Spleen (tissue), 11 donors: ENCODE data around the gene MSI2. TPM values are rescaled to one million over a fixed set of nuclear protein-coding genes. Genes with fewer than 3 reads are reported as not detected.

ENCODE experiments used
- DNase-seq: peaks from one replicate; pipeline ENCODE4 v3.0.0-alpha.2; 2020
- H3K27ac ChIP-seq, 8 donors: fragments of 200-600 bp; sonication (generic) in 7 of 8; 1 replicate in 4 of 8; 2 replicates in 4 of 8; pipeline versions ENCODE4 v1.5.0 to v1.8.0; 2016 to 2021; ENCODE audit warnings: inconsistent platforms in 4 of 8, mild to moderate bottlenecking in 4 of 8, moderate library complexity in 1 of 8
- H3K27me3 ChIP-seq, 7 donors: fragments of 200-600 bp; sonication (generic) in 6 of 7; replicated peaks in 1 of 7; 1 replicate in 4 of 7; 2 replicates in 3 of 7; pipeline versions ENCODE4 v1.5.0 to v1.8.0; 2016 to 2021; ENCODE audit warnings: inconsistent platforms in 3 of 7, mild to moderate bottlenecking in 1 of 7
- H3K36me3 ChIP-seq, 6 donors: fragments of 200-600 bp; sonication (generic) in 5 of 6; 1 replicate in 4 of 6; 2 replicates in 2 of 6; pipeline versions ENCODE4 v1.5.0 to v1.8.0; 2016 to 2021; ENCODE audit warnings: inconsistent platforms in 2 of 6
- H3K4me1 ChIP-seq, 6 donors: fragments of 200-600 bp; sonication (generic) in 5 of 6; 1 replicate in 3 of 6; 2 replicates in 3 of 6; pipeline versions ENCODE4 v1.5.0 to v1.8.0; 2016 to 2021; ENCODE audit warnings: inconsistent platforms in 3 of 6
- H3K4me3 ChIP-seq, 8 donors: fragments of 200-600 bp; sonication (generic) in 7 of 8; 1 replicate in 4 of 8; 2 replicates in 4 of 8; pipeline versions ENCODE4 v1.5.0 to v1.8.0; 2016 to 2021; ENCODE audit warnings: inconsistent platforms in 4 of 8, mild to moderate bottlenecking in 4 of 8, moderate library complexity in 2 of 8
- H3K9me3 ChIP-seq, 8 donors: fragments of 200-600 bp; sonication (generic) in 7 of 8; 1 replicate in 4 of 8; 2 replicates in 4 of 8; pipeline versions ENCODE4 v1.5.0 to v1.8.0; 2016 to 2021; ENCODE audit warnings: inconsistent platforms in 4 of 8
- POLR2A ChIP-seq, 3 donors: fragments of 450-650 bp; IDR thresholded peaks; one replicate each; pipeline ENCODE4 v1.5.1; 2017; ENCODE audit warnings: antibody characterized with exemption in 3 of 3, mild to moderate bottlenecking in 1 of 3
- POLR2AphosphoS5 ChIP-seq, 3 donors: sonication (generic); formaldehyde crosslinking; IDR thresholded peaks; one replicate each; pipeline ENCODE4 v1.5.1; 2017; ENCODE audit warnings: antibody characterized with exemption in 3 of 3
- WGBS, 5 donors: extraction: QIAGEN DNeasy Blood & Tissue Kit in 3 of 5; methylation state at CpG; one replicate each; pipeline versions ENCODE4 v1.1.5 to v1.1.7; 2013 to 2018; 5-methylcytosine and 5-hydroxymethylcytosine counted together
- intact Hi-C: fragments of 100-400 bp; cut with DNase I; formaldehyde crosslinking; loops from one replicate; pipeline ENCODE4 v1.15.0; 2023; ENCODE audit warnings: low total_unique reads
- polyA plus RNA-seq, 3 donors: library from polyadenylated mRNA; stranded (reverse); fragments of 200-250 nt; gene quantifications; one replicate each; pipeline ENCODE4 v1.2.1, GENCODE V29; 2013
- total RNA-seq, 7 donors: library from RNA; depleted of rRNA in 3 of 7; stranded (reverse); fragments of >200 nt in 3 of 7; fragmentation: NEBNext Ultra II Directional in 4 of 7; extraction: Animal tissue kit (Norgen Biotek cat#: 25700) in 4 of 7; gene quantifications; one replicate each; pipeline versions ENCODE4 v1.1.0 to v1.2.1, GENCODE V29; 2016 to 2021
- TF ChIP-seq, protein P1 (sequence below), 11 experiments: fragments of 200-600 bp in 7 of 11; fragments of 450-650 bp in 4 of 11; sonication (generic) in 4 of 11; IDR thresholded peaks in 8 of 11; conservative IDR thresholded peaks in 3 of 11; 1 replicate in 7 of 11; 2 replicates in 4 of 11; pipeline versions ENCODE4 v1.4.0 to v1.8.0; 2016 to 2021; ENCODE audit warnings: antibody characterized with exemption in 11 of 11, inconsistent platforms in 4 of 11, mild to moderate bottlenecking in 1 of 11
- donor health status: healthy with polysubstance abuse.
- donor health status: DM: no; HTN: no; CAD: no; lungs with moderate emphysema.
- donor health status: DM: no; HTN: no; CAD: no.
- donor health status: Bipolar disorder and iron deficiency.
- donor health status: healthy.
- donor health status: DM: no; HTN: no; CAD: no.
- donor health status: DM: yes; HTN: yes; CAD: no.

The MSI2 gene
- total and polyA plus RNA-seq, 10 donors = 9.8 to 131 (median 64.7) TPM

- 91 to 95% (median 92%) methylated on average over 13 of the region's 13 CpGs for WGBS, 5 donors
Observed at GRCh38 chr17:57305144-57305728, 48.9 kb downstream of the MSI2 start.

DNA sequence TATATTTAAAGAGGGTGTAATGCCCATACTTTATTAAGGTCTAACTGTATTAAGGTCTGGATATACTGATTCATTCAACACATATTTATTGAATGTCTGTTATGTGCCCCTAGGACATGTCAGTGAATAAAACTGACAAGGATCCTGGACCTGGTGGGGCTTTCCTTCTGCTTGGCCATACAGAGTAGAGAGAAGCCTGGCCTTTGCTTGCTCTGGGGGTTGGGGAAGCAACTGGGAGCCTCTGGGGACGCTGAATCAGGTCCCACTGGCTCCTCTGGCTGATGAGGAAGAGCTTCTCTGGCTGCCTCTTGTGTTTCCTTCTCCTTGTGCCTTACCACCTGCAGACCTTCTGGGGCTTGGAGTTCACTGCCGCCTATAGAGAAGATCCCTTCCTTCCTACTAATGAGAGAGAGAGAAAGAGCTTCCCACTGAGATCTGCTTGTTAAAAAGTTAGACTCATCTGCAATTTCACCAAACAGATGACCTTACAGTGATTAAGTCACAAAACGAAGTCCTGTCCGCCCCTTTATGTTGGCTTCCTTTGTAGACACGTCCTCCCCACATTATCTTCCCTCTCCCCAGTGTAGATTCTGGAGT is 49.7 kb downstream of the MSI2 start:
- no peak overlapping the region for H3K27ac ChIP-seq
- no peaks in the 10 kb centered on the region for H3K27me3 ChIP-seq
- H3K9me3 ChIP-seq = no peaks in the 10 kb centered on the region
- TF ChIP-seq POLR2AphosphoS5 (IDR thresholded peaks at IDR 0.05) = no peak
- TF ChIP-seq, protein P1, sequence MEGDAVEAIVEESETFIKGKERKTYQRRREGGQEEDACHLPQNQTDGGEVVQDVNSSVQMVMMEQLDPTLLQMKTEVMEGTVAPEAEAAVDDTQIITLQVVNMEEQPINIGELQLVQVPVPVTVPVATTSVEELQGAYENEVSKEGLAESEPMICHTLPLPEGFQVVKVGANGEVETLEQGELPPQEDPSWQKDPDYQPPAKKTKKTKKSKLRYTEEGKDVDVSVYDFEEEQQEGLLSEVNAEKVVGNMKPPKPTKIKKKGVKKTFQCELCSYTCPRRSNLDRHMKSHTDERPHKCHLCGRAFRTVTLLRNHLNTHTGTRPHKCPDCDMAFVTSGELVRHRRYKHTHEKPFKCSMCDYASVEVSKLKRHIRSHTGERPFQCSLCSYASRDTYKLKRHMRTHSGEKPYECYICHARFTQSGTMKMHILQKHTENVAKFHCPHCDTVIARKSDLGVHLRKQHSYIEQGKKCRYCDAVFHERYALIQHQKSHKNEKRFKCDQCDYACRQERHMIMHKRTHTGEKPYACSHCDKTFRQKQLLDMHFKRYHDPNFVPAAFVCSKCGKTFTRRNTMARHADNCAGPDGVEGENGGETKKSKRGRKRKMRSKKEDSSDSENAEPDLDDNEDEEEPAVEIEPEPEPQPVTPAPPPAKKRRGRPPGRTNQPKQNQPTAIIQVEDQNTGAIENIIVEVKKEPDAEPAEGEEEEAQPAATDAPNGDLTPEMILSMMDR (IDR thresholded peaks at IDR 0.05 in 8 of 11, conservative IDR thresholded peaks at IDR 0.05 in 3 of 11) = no peak
- TF ChIP-seq POLR2A (IDR thresholded peaks at IDR 0.05) = no peak
- 57 to 79% (median 64%) methylated on average over 5 of the region's 5 CpGs for WGBS, 5 donors
- no peak for DNase-seq
- peaks cover 0 to 16% (median 5%) of the 10 kb centered on the region in 6 donors for H3K4me1 ChIP-seq
- intact Hi-C loops = no loop called here
- peaks cover 0 to 46% (median 0%) of the 10 kb centered on the region in 6 donors for H3K36me3 ChIP-seq
- H3K4me3 ChIP-seq = no peak overlapping the region

More at GRCh38 chr17:57305144-57305728, 48.9 kb downstream of the MSI2 start:
- no peak overlapping the region for H3K27ac ChIP-seq
- H3K4me1 ChIP-seq = peaks cover 0 to 16% (median 5%) of the 10 kb centered on the region in 6 donors
- no peak for DNase-seq
- H3K27me3 ChIP-seq = no peaks in the 10 kb centered on the region
- intact Hi-C loops = no loop called here
- H3K4me3 ChIP-seq = no peak overlapping the region
- peaks cover 0 to 4% (median 0%) of the 10 kb centered on the region in 8 donors for H3K9me3 ChIP-seq
- peaks cover 0 to 47% (median 0%) of the 10 kb centered on the region in 6 donors for H3K36me3 ChIP-seq
- TF ChIP-seq POLR2A (IDR thresholded peaks at IDR 0.05) = no peak
- TF ChIP-seq, protein P1 (IDR thresholded peaks at IDR 0.05 in 8 of 11, conservative IDR thresholded peaks at IDR 0.05 in 3 of 11) = no peak
- no peak for TF ChIP-seq POLR2AphosphoS5 (IDR thresholded peaks at IDR 0.05)

- Histone ChIP-seq H3K36me3 (peaks cover 0 to 53% (median 0%) of the 10 kb centered on the region in 6 donors), H3K9me3 (no peaks in the 10 kb centered on the region), H3K4me3 (no peak overlapping the region), H3K4me1 (peaks cover 0 to 27% (median 9%) of the 10 kb centered on the region in 6 donors), H3K27ac (peak overlapping the region in 1 of 8 donors; percentile 10), H3K27me3 (no peaks in the 10 kb centered on the region)
- no peak for DNase-seq
- 49 to 61% (median 53%) methylated on average over 5 of the region's 5 CpGs for WGBS, 5 donors
- TF ChIP-seq, protein P1 (IDR thresholded peaks at IDR 0.05 in 8 of 11, conservative IDR thresholded peaks at IDR 0.05 in 3 of 11) = no peak
- TF ChIP-seq POLR2AphosphoS5 (IDR thresholded peaks at IDR 0.05) (no peak), POLR2A (IDR thresholded peaks at IDR 0.05) (no peak)
- intact Hi-C loops = no loop called here
Observed at GRCh38 chr17:57308543-57309186, 52.3 kb downstream of the MSI2 start.

- Histone ChIP-seq H3K36me3 (peaks cover 0 to 55% (median 0%) of the 10 kb centered on the region in 6 donors), H3K4me3 (no peak overlapping the region), H3K4me1 (peaks cover 0 to 27% (median 9%) of the 10 kb centered on the region in 6 donors), H3K27ac (no peak overlapping the region), H3K9me3 (no peaks in the 10 kb centered on the region), H3K27me3 (no peaks in the 10 kb centered on the region)
- WGBS, 5 donors = 79 to 83% (median 80%) methylated on average over 7 of the region's 7 CpGs
- TF ChIP-seq, protein P1 (IDR thresholded peaks at IDR 0.05 in 8 of 11, conservative IDR thresholded peaks at IDR 0.05 in 3 of 11) = no peak
- no peak for TF ChIP-seq POLR2AphosphoS5 (IDR thresholded peaks at IDR 0.05)
- TF ChIP-seq POLR2A (IDR thresholded peaks at IDR 0.05) = no peak
- DNase-seq = no peak
- intact Hi-C loops = no loop called here
Observed at GRCh38 chr17:57309479-57309878, 53.2 kb downstream of the MSI2 start.
